Stimulated activated CD4-positive, alpha-beta T cell treated with anti-CD3 and anti-CD28 coated beads, Interleukin-4, amount 100 ng/mL, for 24 hours (primary cell): ENCODE results near the gene PIGR.

Experiments
- DNase-seq: peaks from one replicate; pipeline ENCODE4 v3.0.0-alpha.2; 2020

PIGR gene

DNA sequence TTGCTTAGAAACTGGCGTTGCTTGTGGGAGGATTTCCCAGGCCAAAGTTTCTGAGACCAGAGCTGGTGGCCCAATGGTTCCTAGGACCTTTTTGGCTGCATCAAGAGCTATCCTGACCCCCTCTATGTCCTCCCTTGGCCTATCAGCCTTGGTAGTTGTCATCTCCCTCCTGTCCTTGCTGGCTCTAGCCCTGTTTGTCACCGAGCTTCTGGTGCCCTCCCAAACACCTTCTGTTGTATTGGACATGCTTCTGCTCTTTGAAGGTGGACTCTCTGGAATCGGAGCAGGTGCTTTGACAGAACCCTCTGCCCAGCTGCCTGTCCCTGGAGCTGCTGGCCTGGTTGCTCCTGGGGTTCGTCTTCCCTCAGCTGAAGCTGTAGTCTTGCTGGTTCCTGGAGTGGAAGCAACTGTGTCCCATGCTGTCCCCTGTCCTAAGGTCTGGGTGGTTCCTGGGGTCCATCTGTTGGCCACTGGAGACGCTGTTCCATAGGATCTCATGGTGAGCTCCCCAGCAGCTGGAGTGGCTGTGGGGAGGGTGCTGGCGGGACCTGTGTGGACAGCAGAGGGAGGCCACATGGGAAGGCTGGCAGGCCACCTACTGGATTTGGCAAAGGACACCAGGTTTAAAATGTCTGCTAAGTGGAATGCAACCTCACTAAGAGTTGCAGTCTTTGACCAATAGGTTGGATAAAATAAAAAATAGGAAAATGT lies 14.6 kb upstream of the PIGR start:
- DNase-seq: no peak

DNA sequence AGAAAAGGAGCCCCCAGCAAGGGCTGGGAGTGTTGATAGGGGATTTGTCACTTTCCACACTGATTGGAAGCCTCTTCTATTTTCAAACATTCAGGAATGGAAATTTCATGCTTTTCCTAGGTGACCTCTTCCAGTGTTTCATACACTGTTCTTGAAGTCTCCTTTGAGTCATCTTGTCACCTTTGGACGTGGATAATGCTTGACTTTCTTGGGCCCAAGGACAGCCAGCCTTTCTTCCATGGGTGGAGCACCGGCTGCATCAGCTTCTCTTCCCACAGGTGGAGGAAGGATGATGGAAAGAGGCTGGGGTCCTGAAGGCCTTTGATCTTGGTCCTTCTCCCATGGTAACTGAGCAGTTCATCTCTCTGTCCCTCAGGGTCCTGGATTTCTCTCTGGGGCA lies 11.9 kb upstream of the PIGR start:
- DNase-seq: no peak

- DNase-seq: no peak
Measured at GRCh38 chr1:206957639-206958038, 11.4 kb upstream of the PIGR start.

DNA sequence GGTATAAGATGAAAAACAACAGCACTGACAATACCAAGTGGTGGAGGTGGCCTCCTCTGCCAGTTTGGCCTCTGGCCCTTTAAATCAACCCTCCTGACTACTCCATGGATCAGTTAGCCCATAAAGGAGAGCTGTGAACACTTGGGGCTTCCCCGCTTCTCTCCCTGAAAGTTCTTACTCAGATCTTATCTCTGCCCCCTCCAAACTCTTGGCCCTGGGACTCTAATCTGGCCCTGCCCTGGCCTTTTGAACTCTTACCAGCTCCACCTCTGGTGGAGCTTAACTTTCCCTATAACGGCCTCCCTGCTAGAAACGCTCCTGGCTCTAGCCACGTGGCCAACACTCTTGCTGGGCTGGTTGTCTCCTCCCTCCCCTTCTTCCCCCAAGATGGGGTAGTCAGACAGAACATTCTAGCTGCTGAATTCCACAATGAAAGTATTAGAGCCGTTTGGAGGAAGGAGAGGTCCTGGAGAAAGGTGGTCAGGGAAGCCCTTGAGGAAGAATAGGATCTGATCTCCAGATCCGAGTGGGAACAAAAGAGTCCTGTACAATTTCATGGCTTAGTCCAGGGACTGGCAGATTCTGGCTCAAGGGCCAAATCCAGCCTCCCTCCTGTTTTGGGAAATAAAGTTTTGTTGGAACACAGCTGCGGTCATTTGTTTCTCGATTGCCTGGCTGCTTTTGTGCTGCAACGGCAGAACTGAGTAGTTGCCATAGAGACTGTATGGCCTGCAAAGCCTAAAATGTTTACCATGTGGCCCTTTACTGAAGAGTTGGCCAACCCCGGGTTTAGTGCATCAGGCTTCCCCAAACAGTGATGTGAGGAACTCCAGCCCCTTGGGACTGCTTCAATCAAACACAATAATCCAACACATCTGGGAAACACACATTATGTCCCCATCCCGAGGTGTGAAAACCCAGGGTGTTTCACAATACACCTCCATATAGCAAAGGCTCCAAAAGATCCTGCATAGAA lies 9.5 kb upstream of the PIGR start:
- DNase-seq: no peak

- DNase-seq: no peak
Measured at GRCh38 chr1:206954459-206955342, 8.4 kb upstream of the PIGR start.

- DNase-seq: no peak
Measured at GRCh38 chr1:206953626-206954025, 7.4 kb upstream of the PIGR start.

DNA sequence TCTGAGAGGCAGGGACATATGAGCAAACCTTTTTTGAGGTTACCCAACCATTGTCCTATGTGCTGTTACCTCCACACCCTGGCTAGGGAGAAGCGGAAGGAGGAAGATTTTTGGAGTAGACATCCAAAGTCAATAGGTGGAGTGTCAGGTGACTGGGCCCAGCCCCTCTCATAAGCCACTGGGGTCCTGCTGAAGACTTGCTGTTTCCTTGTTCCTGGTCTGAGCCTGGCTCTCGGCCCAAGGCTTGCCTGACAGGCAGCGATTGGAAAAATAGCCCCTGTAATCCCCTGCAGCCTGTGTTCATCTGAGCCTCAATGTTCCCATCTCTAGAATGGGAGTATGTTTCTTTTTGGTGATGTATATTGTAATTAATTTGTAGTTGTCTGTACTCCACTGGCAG lies 6.9 kb upstream of the PIGR start:
- no peak for DNase-seq

GRCh38 chr1:206952171-206952570 lies 5.9 kb upstream of the PIGR start:
- no peak for DNase-seq

DNA sequence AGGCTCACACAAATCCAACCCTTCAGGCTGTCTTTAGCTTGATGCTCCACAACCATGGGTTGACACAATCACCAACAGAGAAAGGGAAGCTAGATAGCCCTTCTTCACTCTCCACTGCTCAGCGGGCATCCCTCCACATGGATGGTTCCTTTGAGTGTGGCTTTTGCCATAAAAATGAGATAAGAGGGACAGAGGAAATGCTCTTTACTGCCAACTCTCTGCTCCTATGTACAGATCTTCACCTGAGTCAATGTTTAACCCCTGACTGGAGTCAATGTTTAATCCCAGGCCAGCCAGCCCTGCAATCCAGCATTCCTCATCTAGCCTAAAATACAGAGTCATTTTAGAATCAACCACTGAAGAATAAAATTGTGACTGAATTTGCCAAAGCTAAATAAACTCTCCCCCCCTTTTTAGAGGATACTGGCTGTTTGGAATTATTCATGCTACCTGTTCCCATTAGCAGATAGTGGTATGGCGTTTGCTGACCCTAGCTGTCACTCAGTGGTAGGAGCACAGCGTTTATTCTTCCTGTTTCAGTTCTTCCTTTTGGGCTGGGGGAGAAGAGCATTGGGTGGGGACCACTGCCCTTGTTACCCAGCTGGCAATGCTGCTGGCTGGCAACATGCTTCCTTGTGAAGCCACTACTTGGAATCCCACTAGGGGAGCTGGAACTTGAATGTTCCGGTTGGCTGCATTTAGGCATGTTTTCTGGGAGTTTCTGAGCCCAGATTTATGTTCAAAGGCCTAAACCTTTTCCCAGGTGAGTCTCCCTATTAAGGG lies 5.2 kb upstream of the PIGR start:
- no peak for DNase-seq

DNA sequence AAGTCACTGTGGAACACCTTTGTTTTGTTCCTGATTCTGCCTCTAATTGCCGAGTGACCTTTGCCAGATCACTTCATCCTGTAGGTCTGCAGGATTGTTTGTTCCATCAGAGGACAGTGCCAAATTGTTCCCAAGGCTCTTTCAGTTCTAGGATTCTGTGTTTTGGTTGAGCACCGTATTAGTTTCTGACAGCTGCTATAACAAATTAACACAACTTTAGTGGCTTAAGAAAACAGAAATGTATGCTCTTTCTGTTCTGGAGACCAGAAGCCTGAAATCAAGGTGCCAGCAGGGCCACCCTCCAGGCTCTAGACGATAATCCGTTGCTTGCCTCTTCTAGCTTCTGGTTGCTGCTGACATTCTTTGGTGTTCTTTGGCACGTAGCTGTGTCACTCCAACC lies 3.4 kb upstream of the PIGR start:
- no peak for DNase-seq

- no peak for DNase-seq
Measured at GRCh38 chr1:206949208-206949607, 2.9 kb upstream of the PIGR start.

GRCh38 chr1:206947255-206947654 lies 989 bp upstream of the PIGR start:
- no peak for DNase-seq

DNA sequence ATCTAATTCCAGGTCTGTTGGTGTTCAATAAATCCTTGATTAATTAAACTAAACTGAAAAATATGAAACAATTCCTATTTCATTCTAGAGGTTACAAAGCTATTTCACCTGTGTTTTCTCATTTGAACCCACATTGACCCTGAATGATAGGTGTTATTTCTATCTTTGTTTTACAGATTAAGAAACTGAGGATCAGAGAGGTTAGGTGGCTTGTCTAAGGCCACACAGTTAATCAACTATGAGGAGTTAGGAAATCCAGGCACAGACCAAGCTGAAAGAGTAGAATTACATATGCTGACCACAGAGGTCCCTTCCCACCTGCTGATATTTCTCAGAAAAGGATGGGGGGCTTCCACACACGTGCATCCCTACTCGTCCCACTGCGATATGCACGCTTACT lies 487 bp downstream of the PIGR start:
- DNase-seq: no peak

- no peak for DNase-seq
Measured at GRCh38 chr1:206944703-206945102, 1.6 kb downstream of the PIGR start.

DNA sequence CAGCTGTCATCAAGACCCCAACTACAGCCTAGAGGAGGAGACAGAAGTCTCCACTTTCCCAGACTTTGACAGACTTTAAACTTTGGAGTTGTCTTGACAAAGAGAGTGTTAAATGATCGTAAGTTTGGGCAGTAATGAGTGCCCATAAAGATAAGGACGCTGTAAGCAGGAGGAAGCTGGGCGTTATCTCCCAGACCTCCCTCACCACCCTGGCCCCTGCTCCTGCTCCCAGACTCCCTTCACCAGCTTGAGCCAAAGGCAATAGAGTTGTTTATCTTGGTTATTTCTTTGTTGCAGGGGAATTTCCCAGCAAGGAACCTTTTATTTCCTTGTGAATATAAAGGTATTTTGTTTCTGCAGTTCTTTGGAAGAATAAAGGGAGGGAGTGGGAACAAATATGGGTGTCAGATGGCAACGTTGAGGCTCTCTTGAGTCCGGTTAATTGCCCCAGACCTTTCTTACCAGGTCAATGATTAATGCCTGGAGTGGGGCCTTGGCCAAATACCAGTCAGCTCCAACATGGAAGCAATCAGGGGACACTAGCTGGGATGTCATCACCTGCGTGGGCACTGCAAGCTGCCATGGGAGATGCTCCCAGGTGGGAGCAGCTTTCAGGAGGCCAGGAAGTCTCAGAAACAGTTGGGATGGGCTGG lies 4.4 kb downstream of the PIGR start:
- DNase-seq: no peak

DNA sequence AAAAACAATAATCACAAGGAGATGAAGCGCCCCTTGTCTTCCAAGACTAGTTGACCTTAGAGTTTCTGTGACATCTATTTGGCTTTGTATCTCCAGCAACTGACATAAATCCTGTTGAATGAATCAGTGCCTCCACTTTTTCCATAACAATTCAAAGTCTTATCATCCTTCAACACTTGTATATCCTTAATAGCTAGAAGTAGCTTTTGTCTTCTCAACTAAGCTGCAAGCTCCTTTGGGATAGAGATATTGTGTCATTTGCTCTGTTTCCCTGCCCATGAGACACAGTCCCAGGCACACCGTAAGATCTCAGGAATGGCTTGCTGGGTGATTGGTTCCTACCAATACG lies 5.7 kb downstream of the PIGR start:
- no peak for DNase-seq

DNA sequence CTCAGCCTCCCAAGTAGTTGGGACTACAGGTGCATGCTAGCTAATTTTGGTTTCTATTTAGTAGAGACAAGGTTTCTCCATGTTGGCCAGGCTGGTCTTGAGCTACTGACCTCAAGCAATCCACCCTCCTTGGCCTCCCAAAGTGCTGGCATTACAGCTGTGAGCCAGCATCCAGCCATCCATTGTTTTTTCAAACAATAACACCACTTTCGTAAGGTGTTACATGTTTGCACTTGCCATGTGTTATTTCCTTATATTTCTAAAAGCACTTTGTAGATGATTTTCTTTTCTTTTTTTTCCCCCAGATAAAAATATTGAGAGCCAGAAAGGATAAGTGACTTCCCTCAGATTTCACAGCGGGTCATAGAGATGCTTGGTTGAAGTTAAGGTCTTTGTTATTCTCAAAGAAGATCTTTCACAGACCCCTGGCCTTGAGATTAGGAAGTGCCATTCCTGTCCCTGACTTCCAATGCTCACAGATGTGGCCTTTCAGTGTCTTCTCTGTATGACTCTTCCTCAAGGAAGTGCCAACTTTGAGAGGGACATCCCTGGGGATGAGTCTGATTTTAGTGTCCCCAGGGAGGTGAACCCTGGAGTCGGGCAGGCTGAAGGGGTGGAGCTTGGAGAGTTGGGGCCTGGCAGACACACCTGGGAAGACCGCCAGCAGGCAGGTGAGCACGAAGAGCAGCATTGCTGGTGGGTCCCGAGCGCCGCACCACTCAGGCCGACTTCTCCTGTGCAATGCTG lies 6.3 kb downstream of the PIGR start:
- no peak for DNase-seq

DNA sequence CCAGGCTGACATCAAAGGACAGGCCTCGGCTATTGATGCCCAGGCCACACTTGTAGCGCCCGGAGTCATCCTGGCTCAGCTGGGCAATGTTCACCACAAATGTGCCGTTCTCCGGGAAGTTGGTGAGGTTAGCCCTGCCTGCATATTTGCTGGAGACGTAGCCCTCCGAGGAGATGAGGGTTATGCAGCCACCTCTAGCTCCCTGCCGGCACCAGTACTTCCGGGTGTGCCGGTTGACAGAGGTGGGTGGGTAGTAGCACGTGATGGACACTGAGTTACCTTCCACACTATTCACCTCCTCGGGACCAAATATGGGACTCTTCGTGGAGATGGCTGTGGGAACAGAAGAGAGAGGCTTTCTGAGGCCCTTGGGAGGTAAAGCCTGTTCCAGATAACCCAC lies 7.1 kb downstream of the PIGR start:
- no peak for DNase-seq

DNA sequence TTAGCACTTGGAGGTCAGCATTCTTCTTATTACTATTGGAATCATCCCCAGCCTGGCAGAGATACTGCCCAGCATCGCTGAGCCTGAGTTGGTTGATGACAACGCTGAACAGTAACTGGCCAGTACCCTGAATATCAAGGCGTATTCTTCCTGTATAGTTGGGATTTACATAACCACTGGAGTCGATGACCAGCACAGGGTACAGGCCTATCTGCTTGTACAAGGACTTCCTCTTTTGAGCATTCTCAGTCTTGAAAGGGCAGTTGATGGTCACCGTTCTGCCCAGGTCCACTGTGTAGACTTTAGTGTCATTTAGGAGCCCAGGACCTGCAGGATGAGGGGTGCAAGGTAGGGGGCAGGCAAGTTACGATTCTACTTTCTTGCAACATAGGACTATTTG lies 8.8 kb downstream of the PIGR start:
- no peak for DNase-seq

DNA sequence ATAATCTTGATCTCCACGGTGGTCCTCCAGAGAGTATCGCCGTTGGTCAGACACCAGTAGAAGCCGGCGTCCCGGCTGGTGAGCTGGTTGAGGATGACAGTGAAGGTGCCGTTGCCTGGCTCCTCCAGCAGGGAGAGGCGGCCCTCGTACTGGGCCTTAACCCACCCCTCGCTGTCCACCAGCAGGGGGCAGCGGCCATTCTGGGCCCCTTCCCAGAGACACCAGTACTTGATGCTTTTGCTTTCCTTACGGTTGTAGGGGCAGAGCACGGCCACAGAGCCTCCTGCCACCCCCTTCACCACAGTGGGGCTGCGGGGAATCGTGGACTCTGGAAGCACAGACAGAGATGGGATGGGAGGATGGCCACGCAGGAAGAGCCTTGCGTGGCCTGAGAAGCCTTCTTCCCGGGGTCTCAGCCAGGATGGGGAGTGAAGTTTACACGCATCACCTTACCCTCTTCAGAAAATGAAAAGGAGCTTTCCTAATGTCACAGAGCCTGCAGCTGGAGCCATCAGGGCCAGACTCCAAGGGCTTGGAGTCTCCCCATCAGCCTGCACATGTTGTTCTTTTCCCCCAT lies 10.7 kb downstream of the PIGR start:
- peak; percentile 48 for DNase-seq
